Neural cell (in vitro differentiated cells): ENCODE data around the gene ADGRG6. TPM values are rescaled to one million over a fixed set of nuclear protein-coding genes. Genes with fewer than 3 reads are reported as not detected.

Experiments
- H2AFZ ChIP-seq: fragments of 200-600, 300-800 bp; sonication (generic), shearing (Covaris generic); 2 replicates; pipeline ENCODE4 v1.6.0; 2014; ENCODE audit warnings: low read depth, mild to moderate bottlenecking, antibody characterized with exemption, low read length, moderate library complexity
- H3F3A ChIP-seq: fragments of 200-600 bp; shearing (Covaris generic); 2 replicates; pipeline ENCODE4 v1.6.1; 2016; ENCODE audit warnings: mild to moderate bottlenecking, moderate library complexity, mixed read lengths, antibody characterized with exemption, low read length; ENCODE audit not compliant: insufficient read depth, poor library complexity, severe bottlenecking
- H3K27ac ChIP-seq: fragments of 200-600, 300-800 bp; sonication (generic), shearing (Covaris generic); 2 replicates; pipeline ENCODE4 v1.5.1; 2014; ENCODE audit warnings: mild to moderate bottlenecking, low read length, moderate library complexity
- H3K27me3 ChIP-seq: fragments of 300-800, 200-600 bp; sonication (generic), shearing (Covaris generic); 2 replicates; pipeline ENCODE4 v1.6.0; 2014; ENCODE audit warnings: mild to moderate bottlenecking, low read depth, low read length, moderate library complexity; ENCODE audit not compliant: insufficient read depth
- H3K36me3 ChIP-seq: fragments of 300-800, 200-600 bp; sonication (generic), shearing (Covaris generic); 2 replicates; pipeline ENCODE4 v1.5.1; 2014; ENCODE audit warnings: mild to moderate bottlenecking, antibody characterized with exemption, low read length, moderate library complexity; ENCODE audit not compliant: insufficient read depth
- H3K4me2 ChIP-seq: fragments of 300-800, 200-600 bp; sonication (generic), shearing (Covaris generic); 2 replicates; pipeline ENCODE4 v1.6.0; 2014; ENCODE audit warnings: mild to moderate bottlenecking, low read length
- H3K4me3 ChIP-seq: fragments of 300-800, 200-600 bp; sonication (generic), shearing (Covaris generic); 2 replicates; pipeline ENCODE4 v1.5.1; 2014; ENCODE audit warnings: mild to moderate bottlenecking, low read length, moderate library complexity
- H3K79me2 ChIP-seq: fragments of 200-600 bp; shearing (Covaris generic); replicated peaks from 2 replicates; pipeline ENCODE4 v1.6.0; 2014; ENCODE audit warnings: mild to moderate bottlenecking, low read length, moderate library complexity; ENCODE audit not compliant: insufficient read depth
- H3K9ac ChIP-seq: fragments of 300-800, 200-600 bp; sonication (generic), shearing (Covaris generic); 2 replicates; pipeline ENCODE4 v1.6.1; 2016; ENCODE audit warnings: mild to moderate bottlenecking, low read length, mixed read lengths
- H3K9me2 ChIP-seq: fragments of 200-600 bp; shearing (Covaris generic); 2 replicates; pipeline ENCODE4 v1.6.1; 2016; ENCODE audit warnings: mild to moderate bottlenecking, low read length, mixed read lengths; ENCODE audit not compliant: insufficient read depth
- H3K9me3 ChIP-seq: fragments of 200-600, 300-800 bp; sonication (generic), shearing (Covaris generic); 2 replicates; pipeline ENCODE4 v1.6.1; 2016; ENCODE audit warnings: mild to moderate bottlenecking, mixed run types, low read length, moderate library complexity, mixed read lengths
- H4K20me1 ChIP-seq: fragments of 200-600 bp; shearing (Covaris generic); 2 replicates; pipeline ENCODE4 v1.6.1; 2016; ENCODE audit warnings: mild to moderate bottlenecking, mixed run types; ENCODE audit not compliant: insufficient read depth
- CTCF ChIP-seq: fragments of 450-650 bp; IDR thresholded peaks from 2 replicates; pipeline ENCODE4 v1.5.1; 2014; ENCODE audit warnings: antibody characterized with exemption, mild to moderate bottlenecking, moderate library complexity; ENCODE audit not compliant: poor library complexity, severe bottlenecking
- EP300 ChIP-seq: fragments of 450-650 bp; conservative IDR thresholded peaks from 2 replicates; pipeline ENCODE4 v1.6.1; 2014; ENCODE audit warnings: antibody characterized with exemption, mild to moderate bottlenecking, moderate library complexity; ENCODE audit not compliant: poor library complexity, severe bottlenecking
- EZH2 ChIP-seq: fragments of 200-600, 300-800 bp; shearing (Covaris generic), sonication (generic); IDR thresholded peaks from 2 replicates; pipeline ENCODE4 v1.6.1; 2014; ENCODE audit warnings: antibody characterized with exemption, low read length, borderline replicate concordance, mild to moderate bottlenecking; ENCODE audit not compliant: insufficient read depth, poor library complexity, severe bottlenecking
- MXI1 ChIP-seq: fragments of 450-650 bp; conservative IDR thresholded peaks from 2 replicates; pipeline ENCODE4 v1.6.1; 2014; ENCODE audit warnings: antibody characterized with exemption, mild to moderate bottlenecking; ENCODE audit not compliant: poor library complexity, severe bottlenecking
- POLR2AphosphoS5 ChIP-seq: IDR thresholded peaks from 2 replicates; pipeline ENCODE4 v1.6.1; 2012
- RAD21 ChIP-seq: fragments of 450-650 bp; conservative IDR thresholded peaks from 2 replicates; pipeline ENCODE4 v1.6.1; 2014; ENCODE audit warnings: antibody characterized with exemption, mild to moderate bottlenecking, moderate library complexity
- REST ChIP-seq: IDR thresholded peaks from 2 replicates; pipeline ENCODE4 v1.6.1; 2012; ENCODE audit warnings: borderline replicate concordance
- SMC3 ChIP-seq: fragments of 450-650 bp; conservative IDR thresholded peaks from 2 replicates; pipeline ENCODE4 v1.6.1; 2014; ENCODE audit warnings: antibody characterized with exemption, mild to moderate bottlenecking, moderate library complexity; ENCODE audit not compliant: poor library complexity
- TAF1 ChIP-seq: IDR thresholded peaks from 2 replicates; pipeline ENCODE4 v1.6.1; 2012; ENCODE audit warnings: low read depth
- polyA plus RNA-seq: library from polyadenylated mRNA; depleted of rRNA; stranded (reverse); fragments of >200 nt; gene quantifications from 2 replicates; pipeline ENCODE4 v1.2.3, GENCODE V29; 2014

The ADGRG6 gene
- polyA plus RNA-seq, 1 donor from 2014 or later: 0.37 TPM

GRCh38 chr6:142476452-142476851 is 174.6 kb downstream of the ADGRG6 start:
- Histone ChIP-seq H4K20me1 (no peaks in the 10 kb centered on the region), H3K36me3 (no peaks in the 10 kb centered on the region), H3K27me3 (no peaks in the 10 kb centered on the region), H2AFZ (no peak overlapping the region), H3K79me2 (no peaks in the 10 kb centered on the region), H3K4me3 (no peak overlapping the region), H3K27ac (no peak overlapping the region), H3K4me2 (no peak overlapping the region), H3F3A (no peaks in the 10 kb centered on the region), H3K9me3 (no peaks in the 10 kb centered on the region), H3K9me2 (no peaks in the 10 kb centered on the region), H3K9ac (no peak overlapping the region)
- TF ChIP-seq SMC3 (no peak), MXI1 (no peak), EZH2 (no peak), EP300 (no peak), TAF1 (no peak), CTCF (no peak), POLR2AphosphoS5 (no peak), RAD21 (no peak)

- no peak overlapping the region for H3K4me3 ChIP-seq
- no peak overlapping the region for H3K27ac ChIP-seq
- H2AFZ ChIP-seq: no peak overlapping the region
- no peaks in the 10 kb centered on the region for H3K27me3 ChIP-seq
- H3K9me3 ChIP-seq: no peaks in the 10 kb centered on the region
- no peaks in the 10 kb centered on the region for H3K79me2 ChIP-seq
- no peak for TF ChIP-seq REST
- no peak for TF ChIP-seq EZH2
- no peak for TF ChIP-seq RAD21
- no peak for TF ChIP-seq POLR2AphosphoS5
- no peak for TF ChIP-seq CTCF
- TF ChIP-seq TAF1: no peak
- TF ChIP-seq SMC3: no peak
- TF ChIP-seq EP300: no peak
- no peak for TF ChIP-seq MXI1
- no peaks in the 10 kb centered on the region for H4K20me1 ChIP-seq
- no peaks in the 10 kb centered on the region for H3K36me3 ChIP-seq
- no peaks in the 10 kb centered on the region for H3F3A ChIP-seq
- H3K9me2 ChIP-seq: no peaks in the 10 kb centered on the region
- no peak overlapping the region for H3K9ac ChIP-seq
- no peak overlapping the region for H3K4me2 ChIP-seq
These were observed 176.3 kb downstream of the ADGRG6 start for GRCh38 chr6:142478117-142478516.
